Measurements from ENCODE around the gene PAX5.

GRCh38 chr9:37004424-37004935, 29.6 kb downstream of the PAX5 start:
- TF ChIP-seq CTCF (IDR thresholded peaks at IDR 0.05) (no peak), ZFX (IDR thresholded peaks at IDR 0.05; ENCODE audit: borderline replicate concordance) (no peak)
